Activated naive CD8-positive, alpha-beta T cell (primary cell): ENCODE data around the gene SPI1.
A peak's percentile ranks its signal among the peaks of the same experiment; 100 is the strongest.

Experiments
- H3K27ac Mint-ChIP-seq: one replicate; pipeline ENCODE4 v1.8.0; 2021; ENCODE audit warnings: mixed read lengths
- H3K27me3 Mint-ChIP-seq: one replicate; pipeline ENCODE4 v1.8.0; 2021; ENCODE audit warnings: mixed read lengths
- H3K36me3 Mint-ChIP-seq: one replicate; pipeline ENCODE4 v1.8.0; 2021; ENCODE audit warnings: mixed read lengths
- H3K4me1 Mint-ChIP-seq: one replicate; pipeline ENCODE4 v1.8.0; 2021; ENCODE audit warnings: low read depth, mixed read lengths
- H3K4me3 Mint-ChIP-seq: one replicate; pipeline ENCODE4 v1.8.0; 2021; ENCODE audit warnings: mild to moderate bottlenecking, mixed read lengths
- H3K9me3 Mint-ChIP-seq: one replicate; pipeline ENCODE4 v1.8.0; 2021; ENCODE audit warnings: low read depth, mixed read lengths

Gene SPI1

DNA sequence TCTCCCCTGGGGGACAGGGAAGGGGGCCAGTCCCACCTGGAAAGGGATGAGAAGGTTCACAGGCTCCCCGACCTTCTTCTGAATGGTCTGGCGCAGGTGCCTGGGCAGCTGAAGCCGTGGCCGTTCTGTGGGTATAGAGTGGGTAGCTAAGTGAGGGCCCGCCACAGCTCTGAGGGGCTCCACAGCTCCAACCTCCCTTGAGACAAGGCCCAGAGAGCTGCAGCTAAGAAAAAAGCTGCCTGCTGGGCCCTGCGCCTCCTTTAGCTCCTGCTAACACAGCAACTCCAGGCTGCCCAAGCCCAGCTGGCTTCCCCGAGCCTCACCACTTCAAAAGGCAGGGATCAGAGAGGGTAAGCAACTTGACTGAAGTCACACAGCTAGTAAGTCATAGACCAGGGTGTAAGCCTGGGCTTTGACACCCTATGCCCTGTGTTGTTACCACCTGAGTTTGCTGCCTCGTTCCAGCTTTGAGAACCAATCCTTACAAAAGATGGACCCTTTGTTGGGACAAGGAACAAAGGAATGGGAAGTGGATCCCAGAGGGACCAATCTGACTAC, 44.4 kb downstream of the SPI1 start:
- Mint-ChIP-seq H3K4me1 (no peaks in the 10 kb centered on the region), H3K36me3 (no peaks in the 10 kb centered on the region), H3K27ac (no peak overlapping the region), H3K27me3 (no peaks in the 10 kb centered on the region), H3K4me3 (no peak overlapping the region), H3K9me3 (no peaks in the 10 kb centered on the region)

GRCh38 chr11:47333526-47333845, 44.9 kb downstream of the SPI1 start:
- no peak overlapping the region for H3K27ac Mint-ChIP-seq
- H3K27me3 Mint-ChIP-seq, result no peaks in the 10 kb centered on the region
- no peaks in the 10 kb centered on the region for H3K4me1 Mint-ChIP-seq
- no peaks in the 10 kb centered on the region for H3K36me3 Mint-ChIP-seq
- H3K9me3 Mint-ChIP-seq, result no peaks in the 10 kb centered on the region
- no peak overlapping the region for H3K4me3 Mint-ChIP-seq

DNA sequence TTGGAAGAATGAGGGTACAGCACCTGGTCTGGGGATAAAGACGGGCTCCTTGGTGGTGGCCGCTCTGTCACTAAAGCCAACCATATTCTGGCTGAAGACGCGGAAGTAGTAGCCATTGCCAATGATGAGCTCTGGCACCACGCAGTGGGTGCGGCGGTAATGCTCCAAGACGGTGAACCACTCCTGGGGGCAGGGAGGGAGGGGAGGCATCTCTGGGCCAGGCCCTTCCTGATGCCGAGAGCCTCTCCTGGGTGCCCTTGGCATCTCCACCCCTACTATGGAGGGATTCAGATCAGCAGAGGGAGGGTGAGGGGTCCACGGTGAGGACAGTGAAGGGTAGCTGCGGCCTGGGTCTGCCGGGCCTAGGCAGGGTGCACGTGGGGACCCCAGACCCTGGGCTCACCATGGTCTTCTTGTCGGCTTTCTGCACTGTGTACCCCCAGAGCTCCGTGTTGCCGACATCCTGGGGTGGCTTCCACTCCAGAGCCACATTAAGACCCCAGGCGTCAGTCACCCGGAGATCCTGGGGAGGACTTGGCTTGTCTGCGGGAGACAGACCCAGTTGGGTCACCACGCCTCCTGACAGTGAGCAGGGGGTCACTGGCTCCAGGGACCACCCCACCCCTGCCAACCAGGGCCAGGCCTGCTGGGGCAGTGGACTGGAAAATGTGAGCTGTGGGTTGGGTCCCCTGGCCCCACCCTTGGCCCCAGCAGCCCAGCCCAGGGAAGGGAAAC, 45.4 kb downstream of the SPI1 start:
- Mint-ChIP-seq H3K27ac (no peak overlapping the region), H3K4me3 (no peak overlapping the region), H3K27me3 (no peaks in the 10 kb centered on the region), H3K36me3 (no peaks in the 10 kb centered on the region), H3K4me1 (no peaks in the 10 kb centered on the region), H3K9me3 (no peaks in the 10 kb centered on the region)

GRCh38 chr11:47332303-47332711, 46.0 kb downstream of the SPI1 start:
- Mint-ChIP-seq H3K36me3 (no peaks in the 10 kb centered on the region), H3K27ac (peak overlapping the region; percentile 28), H3K27me3 (no peaks in the 10 kb centered on the region), H3K4me3 (no peak overlapping the region), H3K4me1 (no peaks in the 10 kb centered on the region), H3K9me3 (no peaks in the 10 kb centered on the region)

DNA sequence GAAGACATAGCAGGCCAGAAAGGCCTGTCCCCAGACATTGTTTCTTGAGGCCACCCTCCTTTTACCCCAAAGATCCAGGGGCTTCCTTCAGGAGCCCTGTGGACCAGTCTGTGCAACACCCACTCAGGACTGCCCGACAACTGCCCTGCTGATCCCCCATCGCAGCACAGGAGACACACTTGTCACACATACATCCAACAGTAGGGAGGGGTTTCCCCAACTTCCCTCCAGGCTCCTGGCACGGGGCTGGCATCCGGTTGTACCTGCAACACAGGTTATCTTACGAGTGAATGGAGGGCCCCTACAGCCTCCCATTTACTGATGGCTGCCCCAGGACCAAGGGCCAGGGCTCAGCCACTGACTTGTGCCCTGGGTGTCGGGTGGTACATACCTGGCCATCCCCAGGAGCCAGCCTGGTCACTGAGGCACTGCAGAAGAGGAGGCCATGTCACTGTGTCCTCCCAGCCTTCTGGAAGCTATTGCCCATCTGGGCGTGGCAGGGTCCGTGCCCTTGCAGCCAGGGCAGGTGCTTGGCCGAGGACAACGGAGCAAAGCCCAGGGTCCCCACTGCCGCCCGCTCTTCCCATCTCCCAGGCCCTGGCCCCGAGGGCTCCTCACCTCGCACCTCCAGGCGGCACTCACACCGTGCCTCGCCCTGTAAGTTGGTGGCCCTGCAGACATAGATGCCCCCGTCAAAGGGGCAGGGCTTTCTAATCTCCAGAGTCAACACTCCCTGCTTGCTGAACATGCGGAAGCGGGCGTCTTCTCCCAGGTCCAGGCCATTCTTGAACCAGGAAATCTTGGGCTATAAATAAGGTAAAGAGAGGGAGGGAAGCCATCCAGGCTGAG, 46.7 kb downstream of the SPI1 start:
- peak overlapping the region; percentile 28 for H3K27ac Mint-ChIP-seq
- no peaks in the 10 kb centered on the region for H3K9me3 Mint-ChIP-seq

DNA sequence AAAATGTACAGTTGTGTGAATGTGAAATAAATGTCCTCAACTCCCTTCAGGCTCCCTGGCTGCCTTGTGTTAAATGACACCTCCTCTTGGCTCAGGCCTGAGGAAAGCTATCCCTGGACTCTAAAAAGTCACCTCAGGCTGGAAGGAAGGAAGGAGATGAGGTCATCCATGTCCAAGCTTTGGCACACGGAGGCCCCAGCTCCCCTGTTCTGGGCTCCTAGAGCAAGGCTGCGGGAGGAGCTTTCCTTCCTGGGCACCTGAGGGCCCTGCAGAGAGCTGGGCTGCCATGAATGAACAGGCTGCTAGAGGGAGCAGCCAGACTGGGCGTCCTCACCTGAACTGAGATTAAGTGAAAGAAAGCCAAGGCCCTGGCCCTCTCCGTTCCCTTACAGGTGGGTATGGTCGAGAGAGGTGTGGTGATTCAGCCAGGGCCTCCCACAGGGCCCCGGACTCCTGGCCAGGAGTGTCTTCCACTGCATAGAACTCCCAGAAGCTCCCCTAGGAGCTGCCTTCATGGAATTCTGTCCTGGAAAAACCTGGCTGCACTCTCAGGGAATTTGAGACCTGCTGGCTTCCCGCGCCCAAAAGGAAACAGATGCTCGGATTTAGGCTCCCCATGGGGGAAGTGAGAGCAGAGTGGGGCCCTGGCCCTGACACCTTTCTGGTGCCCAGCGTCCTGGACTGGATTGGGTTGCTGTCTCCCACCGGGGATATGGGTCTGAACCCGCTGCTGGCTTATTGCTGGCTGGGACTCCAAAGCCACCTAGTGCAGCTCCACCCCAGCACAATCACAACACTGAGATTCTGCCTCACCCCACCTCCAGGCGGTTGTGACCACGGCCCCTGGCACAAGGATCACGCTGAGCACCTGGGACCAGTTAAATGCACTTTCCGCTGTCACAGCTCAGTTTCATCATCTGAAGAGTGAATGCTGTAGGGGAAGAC, 48.1 kb downstream of the SPI1 start:
- no peaks in the 10 kb centered on the region for H3K9me3 Mint-ChIP-seq
- no peaks in the 10 kb centered on the region for H3K36me3 Mint-ChIP-seq
- peak overlapping the region; percentile 22 for H3K27ac Mint-ChIP-seq
- no peak overlapping the region for H3K4me3 Mint-ChIP-seq
- no peaks in the 10 kb centered on the region for H3K27me3 Mint-ChIP-seq
- no peaks in the 10 kb centered on the region for H3K4me1 Mint-ChIP-seq

More for the DNA sequence above, 46.7 kb downstream of the SPI1 start:
- no peak overlapping the region for H3K4me3 Mint-ChIP-seq
- H3K27me3 Mint-ChIP-seq, result no peaks in the 10 kb centered on the region
- no peaks in the 10 kb centered on the region for H3K4me1 Mint-ChIP-seq
- no peaks in the 10 kb centered on the region for H3K36me3 Mint-ChIP-seq

DNA sequence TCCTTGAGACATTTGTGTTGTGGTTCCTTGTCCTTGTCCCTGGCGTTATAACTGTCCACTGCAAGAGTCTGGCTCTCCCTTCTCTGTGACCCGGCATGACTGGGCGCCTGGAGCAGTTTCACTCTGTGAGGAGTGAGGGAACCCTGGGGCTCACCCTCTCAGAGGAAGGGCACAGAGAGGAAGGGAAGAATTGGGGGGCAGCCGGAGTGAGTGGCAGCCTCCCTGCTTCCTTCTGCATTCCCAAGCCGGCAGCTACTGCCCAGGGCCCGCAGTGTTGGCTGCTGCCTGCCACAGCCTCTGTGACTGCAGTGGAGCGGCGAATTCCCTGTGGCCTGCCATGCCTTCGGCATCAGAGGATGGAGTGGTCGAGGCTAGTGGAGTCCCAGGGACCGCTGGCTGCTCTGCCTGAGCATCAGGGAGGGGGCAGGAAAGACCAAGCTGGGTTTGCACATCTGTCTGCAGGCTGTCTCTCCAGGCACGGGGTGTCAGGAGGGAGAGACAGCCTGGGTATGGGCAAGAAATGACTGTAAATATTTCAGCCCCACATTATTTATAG, 48.8 kb downstream of the SPI1 start:
- Mint-ChIP-seq H3K4me3 (no peak overlapping the region), H3K36me3 (peaks cover 2% of the 10 kb centered on the region), H3K9me3 (no peaks in the 10 kb centered on the region), H3K4me1 (no peaks in the 10 kb centered on the region), H3K27me3 (no peaks in the 10 kb centered on the region), H3K27ac (no peak overlapping the region)

- Mint-ChIP-seq H3K4me3 (no peak overlapping the region), H3K4me1 (no peaks in the 10 kb centered on the region), H3K36me3 (peaks cover 2% of the 10 kb centered on the region), H3K27me3 (no peaks in the 10 kb centered on the region), H3K9me3 (no peaks in the 10 kb centered on the region), H3K27ac (no peak overlapping the region)
Observed at GRCh38 chr11:47328449-47329390, 49.6 kb downstream of the SPI1 start.

DNA sequence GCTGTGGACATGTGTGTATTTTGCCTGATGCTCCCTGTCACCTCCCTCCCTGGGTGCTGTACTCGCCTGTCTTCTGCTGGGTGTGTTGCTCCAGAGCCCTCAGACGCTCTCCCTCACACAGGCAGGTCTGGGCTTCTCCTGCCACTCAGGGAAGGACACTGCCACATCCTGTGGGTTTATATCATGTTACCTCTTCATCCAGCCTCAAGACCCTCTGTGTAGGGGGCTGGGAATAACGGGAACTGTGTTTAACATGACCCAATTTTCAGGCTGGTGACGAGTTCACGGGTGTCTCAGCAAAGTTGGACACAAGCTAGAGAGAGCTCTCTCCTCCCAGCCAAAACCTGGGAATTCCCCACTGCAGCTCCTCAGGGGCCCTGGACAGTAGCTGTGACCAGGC, 50.4 kb downstream of the SPI1 start:
- peaks cover 2% of the 10 kb centered on the region for H3K36me3 Mint-ChIP-seq
- H3K4me3 Mint-ChIP-seq, result no peak overlapping the region

GRCh38 chr11:47327025-47327424, 51.3 kb downstream of the SPI1 start:
- Mint-ChIP-seq H3K4me1 (no peaks in the 10 kb centered on the region), H3K36me3 (peaks cover 3% of the 10 kb centered on the region), H3K9me3 (no peaks in the 10 kb centered on the region), H3K4me3 (no peak overlapping the region), H3K27me3 (no peaks in the 10 kb centered on the region), H3K27ac (no peak overlapping the region)

More for the DNA sequence above, 50.4 kb downstream of the SPI1 start:
- Mint-ChIP-seq H3K4me1 (no peaks in the 10 kb centered on the region), H3K27ac (no peak overlapping the region), H3K9me3 (no peaks in the 10 kb centered on the region), H3K27me3 (no peaks in the 10 kb centered on the region)

DNA sequence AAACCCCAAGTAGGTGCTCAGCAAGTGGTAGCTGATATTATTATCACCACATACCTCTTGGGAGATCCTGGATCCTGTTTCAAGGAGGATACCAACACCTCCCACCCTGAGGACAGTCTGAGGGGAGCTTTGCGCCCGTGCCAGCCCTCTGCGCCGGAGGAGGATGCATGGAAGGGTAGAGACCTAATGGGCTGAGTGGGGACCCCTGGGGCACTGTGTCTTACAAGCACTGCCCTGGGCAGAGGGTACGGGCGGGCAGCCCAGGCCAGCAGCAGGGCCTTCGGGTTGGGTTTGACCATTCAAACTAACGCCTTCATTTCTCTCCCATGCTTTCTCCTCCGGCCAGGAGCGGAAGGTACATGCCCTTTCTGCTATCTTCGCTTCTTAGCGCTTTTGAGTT, 52.1 kb downstream of the SPI1 start:
- Mint-ChIP-seq H3K4me3 (no peak overlapping the region), H3K27me3 (no peaks in the 10 kb centered on the region), H3K27ac (no peak overlapping the region), H3K4me1 (no peaks in the 10 kb centered on the region), H3K9me3 (no peaks in the 10 kb centered on the region), H3K36me3 (peaks cover 7% of the 10 kb centered on the region)

DNA sequence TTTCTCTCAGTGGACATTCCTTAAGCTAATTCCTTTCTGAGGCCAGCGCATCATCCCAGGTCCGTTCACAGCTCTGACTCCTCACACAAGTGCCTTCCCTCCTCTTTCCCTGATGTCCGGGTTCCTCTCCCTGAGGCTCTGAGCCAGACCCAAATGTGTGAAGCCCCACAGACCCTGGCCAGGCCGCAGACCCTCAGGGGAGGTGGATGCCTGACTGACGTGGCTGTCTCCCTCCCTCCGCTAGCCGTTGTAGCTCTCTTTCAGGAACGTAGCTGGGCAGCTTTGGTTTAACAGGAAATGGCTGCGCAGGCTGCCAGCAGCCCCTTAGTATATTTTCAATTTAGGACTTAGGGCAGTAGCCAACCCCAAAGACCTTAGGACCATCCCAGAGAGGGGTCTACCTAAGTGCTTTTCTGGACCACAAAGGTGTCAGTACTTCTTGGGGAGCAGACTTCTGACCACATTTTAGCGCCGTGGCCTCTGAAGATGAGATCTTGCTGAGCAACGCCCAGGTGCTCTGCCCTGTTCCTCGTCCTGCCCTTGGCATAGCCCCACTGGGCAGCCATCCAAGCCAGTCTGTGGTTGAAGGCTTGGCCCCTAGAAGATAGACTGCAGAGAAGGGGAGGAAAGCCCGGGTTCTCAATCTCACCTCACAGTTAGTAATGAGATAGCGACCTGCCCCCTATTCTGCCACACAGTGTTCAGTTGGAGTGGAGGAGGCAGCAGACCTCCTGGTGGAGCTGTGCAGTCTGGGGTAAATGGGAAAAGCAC, 52.9 kb downstream of the SPI1 start:
- no peak overlapping the region for H3K4me3 Mint-ChIP-seq
- peaks cover 7% of the 10 kb centered on the region for H3K36me3 Mint-ChIP-seq
- peak overlapping the region; percentile 41 for H3K27ac Mint-ChIP-seq
- no peaks in the 10 kb centered on the region for H3K27me3 Mint-ChIP-seq
- H3K4me1 Mint-ChIP-seq, result no peaks in the 10 kb centered on the region
- H3K9me3 Mint-ChIP-seq, result no peaks in the 10 kb centered on the region

GRCh38 chr11:47324520-47324919, 53.8 kb downstream of the SPI1 start:
- H3K36me3 Mint-ChIP-seq, result peaks cover 7% of the 10 kb centered on the region
- no peaks in the 10 kb centered on the region for H3K9me3 Mint-ChIP-seq
- peak overlapping the region; percentile 41 for H3K27ac Mint-ChIP-seq
- no peak overlapping the region for H3K4me3 Mint-ChIP-seq
- H3K27me3 Mint-ChIP-seq, result no peaks in the 10 kb centered on the region
- H3K4me1 Mint-ChIP-seq, result no peaks in the 10 kb centered on the region
